ENCODE results near the gene JAZF1. TPM values are rescaled to one million over a fixed set of nuclear protein-coding genes. Genes with fewer than 3 reads are reported as not detected.

The JAZF1 gene
- total and polyA plus RNA-seq, 3 donors from 2014 or later, result 38.5 to 51.0 (median 46.4) TPM

DNA sequence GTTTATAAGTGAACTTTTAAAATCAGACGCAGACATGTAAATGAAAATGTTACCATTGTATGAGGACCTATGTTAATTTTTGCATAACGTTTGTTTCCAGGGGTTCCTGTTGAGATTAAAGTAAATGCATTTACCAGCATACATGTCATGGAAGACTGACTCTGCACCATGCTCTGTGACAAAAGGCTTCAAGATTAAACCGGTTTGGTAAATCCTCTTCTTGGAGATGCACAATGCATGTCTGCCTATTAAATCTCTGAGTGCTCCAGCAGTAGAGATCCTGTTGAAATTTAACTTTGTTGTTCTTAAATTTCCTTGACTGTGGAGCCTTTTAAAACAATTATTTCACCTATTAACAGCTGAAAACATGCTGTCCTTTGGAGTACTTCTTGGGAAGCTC lies 36.5 kb upstream of the JAZF1 start:
- TF ChIP-seq POLR2A (IDR thresholded peaks at IDR 0.05), result no peak
- TF ChIP-seq CTCF (IDR thresholded peaks at IDR 0.05), result no peak
- Histone ChIP-seq H3K27me3 (no peaks in the 10 kb centered on the region), H3K4me3 (no peak overlapping the region), H3K36me3 (ENCODE audit: low read depth, missing control alignments) (no peaks in the 10 kb centered on the region), H3K27ac (no peak overlapping the region), H3K4me1 (no peaks in the 10 kb centered on the region), H3K9me3 (no peaks in the 10 kb centered on the region)
- no peak for DNase-seq
- intact Hi-C loops (cut with DNase I; ENCODE audit: low total_unique reads), result no loop called here
- WGBS, 2 donors, result 81 to 85% methylated on average over 3 of the region's 3 CpGs

DNA sequence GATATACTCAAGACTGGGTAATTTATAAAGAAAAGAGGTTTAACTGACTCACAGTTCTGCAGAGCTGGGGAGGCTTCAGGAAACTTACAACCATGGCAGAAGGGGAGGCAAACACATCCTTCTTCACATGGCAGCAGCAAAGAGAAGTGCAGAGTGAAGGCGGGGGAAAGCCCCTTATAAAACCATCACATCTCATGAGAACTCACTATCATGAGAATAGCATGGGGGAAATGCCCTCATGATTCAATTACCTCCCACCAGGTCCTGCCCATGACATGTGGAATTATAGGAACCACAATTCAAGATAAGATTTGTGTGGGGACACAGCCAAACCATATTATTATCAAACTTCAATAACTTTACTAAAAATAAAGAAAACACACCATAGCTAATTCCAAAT lies 30.4 kb upstream of the JAZF1 start:
- Histone ChIP-seq H3K27ac (no peak overlapping the region), H3K9me3 (no peaks in the 10 kb centered on the region), H3K27me3 (no peaks in the 10 kb centered on the region), H3K4me1 (no peaks in the 10 kb centered on the region), H3K4me3 (no peak overlapping the region), H3K36me3 (ENCODE audit: low read depth, missing control alignments) (no peaks in the 10 kb centered on the region)
- no peak for DNase-seq
- TF ChIP-seq POLR2A (IDR thresholded peaks at IDR 0.05) (no peak), CTCF (IDR thresholded peaks at IDR 0.05) (no peak)
- WGBS, 2 donors, result 92 to 100% methylated on average over 1 of the region's 1 CpG
- intact Hi-C loops (cut with DNase I; ENCODE audit: low total_unique reads), result no loop called here

DNA sequence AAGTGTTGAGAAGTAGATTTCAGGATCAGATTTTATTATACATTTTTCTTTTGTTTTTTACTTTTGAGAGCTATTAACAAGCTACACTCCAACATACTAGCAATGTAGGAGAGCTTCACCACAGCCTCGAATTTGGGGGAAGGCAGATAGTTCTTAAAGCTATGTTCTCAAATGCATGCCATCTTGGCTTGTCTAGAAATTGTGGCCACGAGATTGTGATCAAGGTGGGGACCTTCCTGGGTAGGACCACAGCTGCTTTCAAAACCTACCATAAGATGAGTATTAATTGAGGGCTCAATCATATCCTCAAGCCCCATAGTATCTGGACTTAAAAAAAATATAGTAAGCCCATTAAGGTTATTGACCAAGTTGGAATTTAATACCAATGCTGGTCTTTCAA lies 27.9 kb upstream of the JAZF1 start:
- Histone ChIP-seq H3K27ac (no peak overlapping the region), H3K4me1 (no peaks in the 10 kb centered on the region), H3K4me3 (no peak overlapping the region), H3K36me3 (ENCODE audit: low read depth, missing control alignments) (no peaks in the 10 kb centered on the region), H3K9me3 (no peaks in the 10 kb centered on the region), H3K27me3 (no peaks in the 10 kb centered on the region)
- DNase-seq, result no peak
- WGBS, 2 donors, result 94 to 98% methylated on average over 2 of the region's 2 CpGs
- TF ChIP-seq CTCF (IDR thresholded peaks at IDR 0.05) (no peak), POLR2A (IDR thresholded peaks at IDR 0.05) (no peak)
- intact Hi-C loops (cut with DNase I; ENCODE audit: low total_unique reads), result no loop called here

DNA sequence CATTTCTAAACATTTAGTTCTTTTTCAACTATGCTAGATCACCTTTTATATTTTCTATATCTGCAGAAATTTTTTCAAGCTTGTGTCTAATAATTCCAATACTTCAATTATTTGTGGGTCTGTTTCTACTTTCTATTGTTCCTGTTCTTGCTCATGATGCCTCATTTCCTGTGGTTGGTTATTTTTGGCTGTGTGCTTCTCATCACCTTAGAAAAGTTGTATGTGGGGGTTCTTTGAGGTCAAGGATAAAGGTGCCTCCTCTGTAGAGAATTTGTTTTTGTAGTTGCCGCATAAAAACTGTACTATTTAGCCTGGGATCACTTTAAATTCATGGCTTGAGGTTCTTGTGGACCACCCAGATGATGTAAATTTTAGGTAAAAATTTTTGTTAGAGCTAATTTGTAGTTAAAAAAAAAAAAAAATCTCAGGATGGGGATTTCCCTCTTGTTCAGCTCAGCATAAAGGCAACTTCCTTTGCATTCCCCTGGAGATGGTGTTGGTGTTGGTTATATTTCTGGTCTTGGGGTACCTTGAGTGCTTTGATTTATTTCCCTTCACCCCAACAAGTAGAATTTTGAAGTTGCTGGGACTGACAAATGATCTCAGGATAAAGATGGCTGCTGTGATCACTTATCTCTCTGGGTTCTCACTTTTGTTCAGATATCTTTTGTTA lies 27.0 kb upstream of the JAZF1 start:
- Histone ChIP-seq H3K36me3 (ENCODE audit: low read depth, missing control alignments) (no peaks in the 10 kb centered on the region), H3K9me3 (no peaks in the 10 kb centered on the region), H3K4me1 (no peaks in the 10 kb centered on the region), H3K27ac (no peak overlapping the region), H3K27me3 (no peaks in the 10 kb centered on the region), H3K4me3 (no peak overlapping the region)
- intact Hi-C loops (cut with DNase I; ENCODE audit: low total_unique reads), result no loop called here
- TF ChIP-seq POLR2A (IDR thresholded peaks at IDR 0.05) (no peak), CTCF (IDR thresholded peaks at IDR 0.05) (no peak)
- 83 to 93% methylated on average over 1 of the region's 1 CpG for WGBS, 2 donors
- DNase-seq, result no peak

GRCh38 chr7:28205506-28205905 lies 24.9 kb upstream of the JAZF1 start:
- WGBS, 2 donors, result 86 to 89% methylated on average over 3 of the region's 3 CpGs
- no peak for TF ChIP-seq CTCF (IDR thresholded peaks at IDR 0.05)
- no peak for TF ChIP-seq POLR2A (IDR thresholded peaks at IDR 0.05)
- Histone ChIP-seq H3K4me3 (no peak overlapping the region), H3K9me3 (no peaks in the 10 kb centered on the region), H3K36me3 (ENCODE audit: low read depth, missing control alignments) (no peaks in the 10 kb centered on the region), H3K27ac (no peak overlapping the region), H3K4me1 (no peaks in the 10 kb centered on the region), H3K27me3 (no peaks in the 10 kb centered on the region)
- no peak for DNase-seq
- intact Hi-C loops (cut with DNase I; ENCODE audit: low total_unique reads), result no loop called here

Data from testis (tissue), 3 donors.